ENCODE data around the gene GLRA3.

DNA sequence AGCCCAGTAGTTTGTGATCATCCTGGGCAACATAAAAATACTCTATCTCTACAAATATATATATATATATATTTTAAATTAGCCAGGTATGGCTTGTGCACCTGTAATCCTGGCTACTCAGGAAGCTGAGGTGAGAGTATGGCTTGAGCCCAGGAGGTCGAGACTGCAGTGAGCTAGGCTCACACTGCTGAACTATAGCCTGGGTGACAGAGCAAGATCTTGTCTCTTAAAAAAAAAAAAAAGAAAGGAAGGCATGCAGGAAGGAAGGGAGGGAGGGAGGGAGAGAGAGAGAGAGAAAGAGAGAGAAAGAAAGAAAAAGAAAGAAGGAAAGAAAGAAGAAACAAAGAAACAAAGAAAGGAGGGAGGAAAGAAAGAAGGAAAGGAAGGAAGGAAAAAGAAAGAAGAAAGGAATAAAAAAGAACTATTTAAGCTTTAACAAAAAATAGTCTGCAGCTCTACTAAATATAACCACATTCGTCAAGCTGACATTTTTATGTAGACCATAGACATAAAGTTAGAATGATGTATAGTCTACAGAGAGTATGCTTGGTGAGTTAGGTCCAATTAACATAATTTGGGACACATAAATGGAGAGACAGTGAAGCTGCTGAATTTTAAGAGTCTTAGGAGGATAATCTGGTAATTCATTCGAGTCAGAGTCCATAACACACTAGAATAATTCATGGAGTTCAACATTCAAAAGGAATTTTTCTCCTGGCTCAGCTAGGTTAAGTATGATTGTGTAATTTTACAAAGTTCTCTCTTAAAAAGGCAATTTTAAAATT lies 111.9 kb downstream of the GLRA3 start:
- TF ChIP-seq, protein P1, sequence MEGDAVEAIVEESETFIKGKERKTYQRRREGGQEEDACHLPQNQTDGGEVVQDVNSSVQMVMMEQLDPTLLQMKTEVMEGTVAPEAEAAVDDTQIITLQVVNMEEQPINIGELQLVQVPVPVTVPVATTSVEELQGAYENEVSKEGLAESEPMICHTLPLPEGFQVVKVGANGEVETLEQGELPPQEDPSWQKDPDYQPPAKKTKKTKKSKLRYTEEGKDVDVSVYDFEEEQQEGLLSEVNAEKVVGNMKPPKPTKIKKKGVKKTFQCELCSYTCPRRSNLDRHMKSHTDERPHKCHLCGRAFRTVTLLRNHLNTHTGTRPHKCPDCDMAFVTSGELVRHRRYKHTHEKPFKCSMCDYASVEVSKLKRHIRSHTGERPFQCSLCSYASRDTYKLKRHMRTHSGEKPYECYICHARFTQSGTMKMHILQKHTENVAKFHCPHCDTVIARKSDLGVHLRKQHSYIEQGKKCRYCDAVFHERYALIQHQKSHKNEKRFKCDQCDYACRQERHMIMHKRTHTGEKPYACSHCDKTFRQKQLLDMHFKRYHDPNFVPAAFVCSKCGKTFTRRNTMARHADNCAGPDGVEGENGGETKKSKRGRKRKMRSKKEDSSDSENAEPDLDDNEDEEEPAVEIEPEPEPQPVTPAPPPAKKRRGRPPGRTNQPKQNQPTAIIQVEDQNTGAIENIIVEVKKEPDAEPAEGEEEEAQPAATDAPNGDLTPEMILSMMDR (IDR thresholded peaks at IDR 0.05), result no peak
- no peak for TF ChIP-seq POLR2A (IDR thresholded peaks at IDR 0.05)

All from tibial nerve (tissue), 3 donors.